ENCODE results near the gene FBXW11. TPM values are rescaled to one million over a fixed set of nuclear protein-coding genes. Genes with fewer than 3 reads are reported as not detected.
"Not testable (repeated sequence)": the region's sequence is repeated elsewhere in the genome, so short reads cannot be mapped to it uniquely, and the experiment has no call there.

FBXW11 gene
- total and polyA plus RNA-seq, 12 donors: 6.8 to 89.0 (median 60.3) TPM

GRCh38 chr5:171888051-171888481 lies 118.4 kb downstream of the FBXW11 start:
- DNase-seq: no peak
- Histone ChIP-seq H3K4me3 (no peak overlapping the region), H3K36me3 (replicated peaks in 1 of 2) (peaks cover 0 to 9% of the 10 kb centered on the region in 2 donors), H3K27me3 (no peaks in the 10 kb centered on the region), H3K9me3 (replicated peaks in 1 of 3) (no peaks in the 10 kb centered on the region), H3K4me1 (replicated peaks in 1 of 2) (no peaks in the 10 kb centered on the region), H3K27ac (no peak overlapping the region)
- intact Hi-C loops (cut with DNase I): no loop called here
- TF ChIP-seq CTCF (IDR thresholded peaks at IDR 0.05): no peak
- TF ChIP-seq POLR2A (IDR thresholded peaks at IDR 0.05): no peak
- 78 to 80% (median 80%) methylated on average over 3 of the region's 3 CpGs for WGBS, 4 donors

GRCh38 chr5:171886037-171886436 lies 120.4 kb downstream of the FBXW11 start:
- intact Hi-C loops (cut with DNase I); H3K4me1 ChIP-seq (replicated peaks in 1 of 2); H3K9me3 ChIP-seq (replicated peaks in 1 of 3); DNase-seq; H3K27ac ChIP-seq; H3K4me3 ChIP-seq; H3K27me3 ChIP-seq; H3K36me3 ChIP-seq (replicated peaks in 1 of 2): not testable (repeated sequence)
- 94 to 100% methylated on average over 1 to 2 of the region's 2 CpGs; no CpG with 5 or more reads in 2 of the 4 donors for WGBS, 4 donors

GRCh38 chr5:171882118-171882517 lies 124.3 kb downstream of the FBXW11 start:
- no peaks in the 10 kb centered on the region for H3K9me3 ChIP-seq (replicated peaks in 1 of 3)
- TF ChIP-seq CTCF (IDR thresholded peaks at IDR 0.05) (no peak), POLR2A (IDR thresholded peaks at IDR 0.05) (no peak)
- 82 to 97% (median 96%) methylated on average over 4 of the region's 4 CpGs for WGBS, 4 donors
- no peak for DNase-seq
- peaks cover 0 to 6% of the 10 kb centered on the region in 2 donors for H3K36me3 ChIP-seq (replicated peaks in 1 of 2)
- no peak overlapping the region for H3K4me3 ChIP-seq
- intact Hi-C loops (cut with DNase I): no loop called here
- H3K27me3 ChIP-seq: no peaks in the 10 kb centered on the region
- H3K27ac ChIP-seq: no peak overlapping the region
- H3K4me1 ChIP-seq (replicated peaks in 1 of 2): no peaks in the 10 kb centered on the region

- Histone ChIP-seq H3K4me1 (replicated peaks in 1 of 2) (peaks cover 0 to 5% of the 10 kb centered on the region in 2 donors), H3K36me3 (replicated peaks in 1 of 2) (peaks cover 0 to 51% of the 10 kb centered on the region in 2 donors), H3K27ac (no peak overlapping the region), H3K27me3 (no peaks in the 10 kb centered on the region), H3K4me3 (no peak overlapping the region), H3K9me3 (replicated peaks in 1 of 3) (no peaks in the 10 kb centered on the region)
- WGBS, 4 donors: 83 to 92% (median 87%) methylated on average over 2 of the region's 2 CpGs
- DNase-seq: no peak
- intact Hi-C loops (cut with DNase I): no loop called here
- TF ChIP-seq CTCF (IDR thresholded peaks at IDR 0.05) (no peak), POLR2A (IDR thresholded peaks at IDR 0.05) (no peak)
These were observed 132.2 kb downstream of the FBXW11 start for GRCh38 chr5:171874234-171874633.

GRCh38 chr5:171872666-171873065 lies 133.8 kb downstream of the FBXW11 start:
- DNase-seq: no peak
- no peak overlapping the region for H3K4me3 ChIP-seq
- intact Hi-C loops (cut with DNase I): no loop called here
- TF ChIP-seq POLR2A (IDR thresholded peaks at IDR 0.05) (no peak), CTCF (IDR thresholded peaks at IDR 0.05) (no peak)
- H3K27ac ChIP-seq: no peak overlapping the region
- H3K9me3 ChIP-seq (replicated peaks in 1 of 3): no peaks in the 10 kb centered on the region
- peaks cover 0 to 5% of the 10 kb centered on the region in 2 donors for H3K4me1 ChIP-seq (replicated peaks in 1 of 2)
- peaks cover 0 to 66% of the 10 kb centered on the region in 2 donors for H3K36me3 ChIP-seq (replicated peaks in 1 of 2)
- WGBS, 4 donors: 95 to 97% (median 96%) methylated on average over 5 of the region's 5 CpGs
- no peaks in the 10 kb centered on the region for H3K27me3 ChIP-seq

All from adrenal gland (tissue), 12 donors.